Activated naive CD4-positive, alpha-beta T cell treated with Interleukin-2 at 50 U/mL for 16 hours (primary cell): Measurements from ENCODE around the gene DTNA.
"Not testable (repeated sequence)": the region's sequence is repeated elsewhere in the genome, so short reads cannot be mapped to it uniquely, and the experiment has no call there.

Experiments
- DNase-seq: peaks from one replicate; pipeline ENCODE4 v3.0.0-alpha.2; 2020

The DTNA gene

GRCh38 chr18:34726286-34727004 lies 16.3 kb downstream of the DTNA start:
- no peak for DNase-seq

GRCh38 chr18:34729264-34729663 lies 19.2 kb downstream of the DTNA start:
- no peak for DNase-seq

GRCh38 chr18:34729740-34730355 lies 19.8 kb downstream of the DTNA start:
- no peak for DNase-seq

GRCh38 chr18:34730774-34731173 lies 20.7 kb downstream of the DTNA start:
- no peak for DNase-seq

- no peak for DNase-seq
Observed at GRCh38 chr18:34734056-34734455, 24.0 kb downstream of the DTNA start.

- not testable (repeated sequence) for DNase-seq
Observed at GRCh38 chr18:34734526-34734925, 24.4 kb downstream of the DTNA start.

- no peak for DNase-seq
Observed at GRCh38 chr18:34738175-34738894, 28.2 kb downstream of the DTNA start.

GRCh38 chr18:34740101-34740500 lies 30.0 kb downstream of the DTNA start:
- no peak for DNase-seq

- no peak for DNase-seq
Observed at GRCh38 chr18:34740724-34741123, 30.6 kb downstream of the DTNA start.

GRCh38 chr18:34741401-34741800 lies 31.3 kb downstream of the DTNA start:
- no peak for DNase-seq

GRCh38 chr18:34742891-34743341 lies 32.8 kb downstream of the DTNA start:
- DNase-seq: no peak

GRCh38 chr18:34744569-34744968 lies 34.5 kb downstream of the DTNA start:
- no peak for DNase-seq

- DNase-seq: no peak
Observed at GRCh38 chr18:34746614-34747013, 36.5 kb downstream of the DTNA start.

GRCh38 chr18:34749721-34750120 lies 39.6 kb downstream of the DTNA start:
- no peak for DNase-seq

- no peak for DNase-seq
Observed at GRCh38 chr18:34752056-34752455, 42.0 kb downstream of the DTNA start.

GRCh38 chr18:34754300-34754699 lies 44.2 kb downstream of the DTNA start:
- DNase-seq: no peak

- DNase-seq: no peak
Observed at GRCh38 chr18:34757666-34758065, 47.6 kb downstream of the DTNA start.

- no peak for DNase-seq
Observed at GRCh38 chr18:34758378-34758948, 48.4 kb downstream of the DTNA start.

GRCh38 chr18:34760444-34760843 lies 50.3 kb downstream of the DTNA start:
- DNase-seq: no peak

GRCh38 chr18:34764451-34764850 lies 54.4 kb downstream of the DTNA start:
- no peak for DNase-seq

GRCh38 chr18:34767601-34768027 lies 57.5 kb downstream of the DTNA start:
- DNase-seq: no peak

GRCh38 chr18:34771958-34772357 lies 61.9 kb downstream of the DTNA start:
- no peak for DNase-seq

GRCh38 chr18:34772887-34773286 lies 62.8 kb downstream of the DTNA start:
- no peak for DNase-seq

- DNase-seq: no peak
Observed at GRCh38 chr18:34773378-34773777, 63.3 kb downstream of the DTNA start.
